Measurements from ENCODE around the gene NPHP3.
"Not testable (repeated sequence)": the region's sequence is repeated elsewhere in the genome, so short reads cannot be mapped to it uniquely, and the experiment has no call there.

The NPHP3 gene

GRCh38 chr3:132641837-132642538 is 80.2 kb downstream of the NPHP3 start:
- DNase-seq (ENCODE audit: low read depth) = no peak

GRCh38 chr3:132641427-132641826 is 80.8 kb downstream of the NPHP3 start:
- DNase-seq (ENCODE audit: low read depth) = not testable (repeated sequence)

GRCh38 chr3:132638706-132639105 is 83.5 kb downstream of the NPHP3 start:
- DNase-seq (ENCODE audit: low read depth) = no peak

- no peak for DNase-seq (ENCODE audit: low read depth)
Measured at GRCh38 chr3:132637590-132637989, 84.6 kb downstream of the NPHP3 start.

GRCh38 chr3:132635052-132635451 is 87.2 kb downstream of the NPHP3 start:
- DNase-seq (ENCODE audit: low read depth) = no peak
